T-helper 1 cell (primary cell): ENCODE results near the gene SGSM1.

ENCODE experiments used
- DNase-seq, 5 donors: peaks; one replicate each; pipeline ENCODE4 v3.0.0-alpha.2; 2012 to 2020

The SGSM1 gene

GRCh38 chr22:24845041-24845898, 39.3 kb downstream of the SGSM1 start:
- no peak for DNase-seq

GRCh38 chr22:24847490-24847889, 41.5 kb downstream of the SGSM1 start:
- DNase-seq = no peak

GRCh38 chr22:24848559-24849168, 42.7 kb downstream of the SGSM1 start:
- DNase-seq = no peak

GRCh38 chr22:24855794-24856193, 49.8 kb downstream of the SGSM1 start:
- DNase-seq = no peak

GRCh38 chr22:24857576-24857975, 51.6 kb downstream of the SGSM1 start:
- DNase-seq = no peak

- no peak for DNase-seq
Observed at GRCh38 chr22:24859587-24859986, 53.6 kb downstream of the SGSM1 start.

GRCh38 chr22:24865508-24865907, 59.5 kb downstream of the SGSM1 start:
- DNase-seq = no peak

GRCh38 chr22:24867323-24868022, 61.5 kb downstream of the SGSM1 start:
- no peak for DNase-seq

GRCh38 chr22:24868979-24869378, 63.0 kb downstream of the SGSM1 start:
- DNase-seq = no peak

GRCh38 chr22:24871611-24872205, 65.7 kb downstream of the SGSM1 start:
- no peak for DNase-seq

GRCh38 chr22:24873226-24873625, 67.2 kb downstream of the SGSM1 start:
- DNase-seq = no peak

- DNase-seq = no peak
Observed at GRCh38 chr22:24875862-24876506, 70.0 kb downstream of the SGSM1 start.

GRCh38 chr22:24876700-24877099, 70.7 kb downstream of the SGSM1 start:
- DNase-seq = no peak

- no peak for DNase-seq
Observed at GRCh38 chr22:24878969-24879368, 73.0 kb downstream of the SGSM1 start.

GRCh38 chr22:24883432-24883831, 77.4 kb downstream of the SGSM1 start:
- no peak for DNase-seq

GRCh38 chr22:24887260-24887659, 81.2 kb downstream of the SGSM1 start:
- no peak for DNase-seq

GRCh38 chr22:24893341-24894070, 87.5 kb downstream of the SGSM1 start:
- no peak for DNase-seq

GRCh38 chr22:24894220-24894975, 88.4 kb downstream of the SGSM1 start:
- DNase-seq = no peak

- no peak for DNase-seq
Observed at GRCh38 chr22:24894998-24895397, 89.0 kb downstream of the SGSM1 start.

- no peak for DNase-seq
Observed at GRCh38 chr22:24901448-24901847, 95.4 kb downstream of the SGSM1 start.

- DNase-seq = no peak
Observed at GRCh38 chr22:24905909-24906308, 99.9 kb downstream of the SGSM1 start.
